NCI-H345 treated with DMSO at 0.1 percent for 48 hours (cell line): ENCODE measurements around the gene KCNV2.

Source experiments
- DNase-seq: peaks from one replicate; lab custom pipeline; 2025; ENCODE audit not compliant: unreplicated experiment; lab: John Stamatoyannopoulos, UW

KCNV2 gene

DNA sequence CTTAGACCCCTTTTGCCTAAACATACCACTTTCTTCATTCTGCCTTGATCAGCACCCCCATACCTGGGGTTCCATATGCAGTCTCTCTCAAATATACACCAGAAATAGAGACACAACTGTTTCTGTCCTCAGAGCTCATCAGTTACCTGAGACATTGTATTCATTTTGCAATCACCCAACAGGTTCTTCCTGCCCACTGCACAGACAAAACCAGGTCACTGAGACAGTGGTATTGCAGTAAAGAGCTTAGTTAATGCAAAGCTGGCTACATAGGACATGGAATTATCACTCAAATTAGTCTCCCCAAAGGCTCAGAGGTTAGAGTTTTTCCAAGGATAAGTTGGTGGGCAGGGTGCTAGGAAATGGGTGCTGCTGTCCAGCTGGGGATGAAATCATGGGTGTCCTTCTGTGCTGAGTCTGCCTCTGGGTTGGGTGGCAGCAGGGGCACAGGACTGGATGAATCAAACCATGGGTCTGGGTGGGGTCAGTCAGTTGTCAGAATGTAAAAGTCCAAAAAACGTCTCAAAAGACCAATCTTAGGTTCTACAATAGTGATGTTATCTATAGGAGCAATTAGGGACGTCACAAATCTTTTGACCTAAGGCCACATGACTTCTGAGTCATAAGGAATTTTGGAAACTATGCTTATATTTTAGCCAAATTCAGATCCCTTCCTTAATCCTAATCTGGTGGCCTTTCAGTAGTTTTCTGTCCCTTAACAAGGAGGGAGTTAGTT lies 41.0 kb downstream of the KCNV2 start:
- no peak for DNase-seq

DNA sequence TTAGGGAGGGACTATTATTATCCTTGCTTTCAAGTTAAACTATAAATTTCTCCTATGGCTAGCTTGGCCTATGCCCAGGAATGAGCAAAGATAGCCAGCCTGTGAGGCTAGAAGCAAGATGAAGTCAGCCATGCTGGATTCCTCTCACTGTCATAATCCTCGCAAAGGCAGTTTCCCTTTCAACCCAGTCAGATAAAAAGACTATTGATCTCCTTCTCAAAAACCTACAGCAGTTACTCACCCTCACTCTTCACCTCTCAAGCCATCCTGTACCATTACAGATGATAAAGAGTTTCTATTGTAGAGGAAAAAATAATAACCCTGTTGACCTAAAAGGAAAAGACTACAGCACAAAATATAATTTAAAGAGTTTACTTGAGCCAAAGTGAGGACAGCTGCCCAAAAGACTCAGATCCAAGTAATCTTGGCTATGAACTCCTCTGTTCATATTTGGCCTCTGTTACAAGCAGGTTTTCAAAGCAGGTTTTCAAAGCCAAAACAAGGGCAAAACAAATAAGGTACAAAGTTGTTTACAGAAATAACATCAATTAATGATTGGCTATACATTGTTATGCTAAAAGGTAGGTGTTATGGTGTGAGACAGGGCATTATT lies 41.7 kb downstream of the KCNV2 start:
- DNase-seq: no peak

DNA sequence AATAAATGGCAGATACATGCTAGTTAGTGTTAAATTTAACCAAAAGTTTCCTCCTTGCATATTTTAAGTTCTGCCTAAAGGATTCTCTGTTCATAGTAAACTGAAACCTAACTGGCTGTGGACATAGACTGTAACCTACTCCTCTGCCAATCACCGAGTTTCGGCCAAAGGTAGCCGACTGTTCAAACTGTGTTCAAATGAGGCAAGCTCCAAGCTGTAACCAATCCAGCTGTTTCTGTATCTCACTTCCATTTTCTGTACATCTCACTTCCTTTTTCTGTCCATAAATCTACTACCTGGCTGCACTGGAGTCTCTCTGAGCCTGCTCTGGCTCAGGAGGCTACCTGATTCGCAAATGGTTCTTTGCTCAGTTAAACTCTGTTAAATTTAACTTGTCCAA lies 44.1 kb downstream of the KCNV2 start:
- DNase-seq: no peak

DNA sequence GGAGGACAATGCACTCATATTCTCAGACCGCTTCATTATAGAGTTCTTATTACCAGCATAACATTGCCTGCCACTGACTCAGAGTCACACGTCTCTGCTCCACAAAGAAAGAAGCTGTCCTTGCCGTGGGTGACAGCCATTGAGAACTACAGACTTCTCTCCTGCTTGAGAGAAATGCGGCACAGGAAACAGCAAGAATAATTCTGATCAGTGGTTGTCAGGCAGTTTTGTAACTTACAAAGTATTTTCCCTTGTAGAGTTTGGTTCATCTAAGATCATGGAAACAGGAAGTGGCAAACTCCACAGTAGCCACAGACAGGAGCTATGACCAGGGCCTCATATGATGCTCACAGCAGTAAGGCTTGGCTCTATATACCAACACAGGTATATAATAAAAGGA lies 47.0 kb downstream of the KCNV2 start:
- DNase-seq: no peak

DNA sequence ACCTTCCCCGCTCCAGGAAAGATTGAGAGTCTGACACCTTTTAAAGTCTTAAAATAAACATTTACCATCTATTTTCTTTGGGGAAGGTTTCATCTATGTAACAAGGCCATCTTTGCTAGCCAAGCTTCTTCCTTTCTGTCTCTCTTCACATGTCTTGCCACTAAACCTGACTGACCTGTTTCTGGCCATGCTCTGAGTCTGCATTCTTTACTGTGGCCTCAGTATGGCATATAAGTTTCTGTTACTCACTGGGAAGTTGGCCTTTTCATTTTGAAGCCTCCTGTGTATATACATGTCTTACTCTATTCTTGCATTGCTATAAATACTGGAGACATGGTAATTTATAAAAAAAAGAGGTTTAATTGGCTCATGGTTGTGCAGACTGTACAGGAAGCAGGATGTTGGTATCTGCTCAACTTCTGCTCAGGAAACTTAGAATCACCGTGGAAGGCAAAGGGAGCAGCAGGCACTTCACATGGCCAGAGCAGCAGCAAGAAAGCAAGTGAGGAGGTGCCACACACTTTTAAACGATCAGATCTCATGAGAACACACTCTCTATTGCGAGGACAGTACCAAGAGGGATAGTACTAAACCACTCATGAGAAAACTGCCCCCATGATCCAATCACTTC lies 48.1 kb downstream of the KCNV2 start:
- no peak for DNase-seq

DNA sequence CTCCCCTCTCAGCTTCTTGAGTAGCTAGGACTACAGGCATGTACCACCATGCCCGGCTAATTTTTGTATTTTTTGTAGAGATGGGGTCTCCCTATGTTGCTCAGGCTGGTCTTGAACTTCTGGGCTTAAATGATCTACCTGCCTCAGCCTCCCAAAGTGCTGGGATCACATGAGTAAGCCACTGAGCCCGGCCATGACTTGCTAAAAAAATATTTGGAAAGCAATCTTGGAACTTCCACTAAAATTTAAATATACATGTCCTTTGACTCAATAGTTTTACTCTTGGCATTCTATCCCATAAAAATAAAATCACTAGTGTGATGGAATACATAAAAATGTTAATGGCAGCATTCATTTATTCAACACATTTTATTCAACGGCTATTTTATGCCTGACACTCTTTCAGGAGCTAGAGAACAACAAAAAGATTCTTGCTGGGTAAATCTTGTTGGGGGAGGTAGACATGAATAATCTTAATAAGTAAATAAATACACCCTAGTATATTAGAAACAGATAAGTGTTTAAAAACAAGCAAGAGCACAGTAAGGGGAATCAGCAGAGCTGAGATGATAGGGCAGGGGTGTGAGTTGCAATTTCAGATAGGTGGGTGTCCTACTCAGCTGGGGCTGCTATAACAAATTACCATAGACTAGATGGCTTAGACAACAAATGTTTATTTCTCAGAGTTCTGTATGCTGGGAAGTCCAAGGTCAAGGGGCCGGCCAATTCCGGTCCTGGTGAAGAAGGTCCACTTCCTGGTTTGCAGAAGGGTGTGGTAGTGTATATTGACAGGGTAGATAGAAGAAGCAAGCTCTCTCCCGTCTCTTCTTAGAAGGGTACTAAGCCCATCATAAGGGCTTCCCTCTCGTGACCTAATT lies 50.7 kb downstream of the KCNV2 start:
- DNase-seq: no peak

DNA sequence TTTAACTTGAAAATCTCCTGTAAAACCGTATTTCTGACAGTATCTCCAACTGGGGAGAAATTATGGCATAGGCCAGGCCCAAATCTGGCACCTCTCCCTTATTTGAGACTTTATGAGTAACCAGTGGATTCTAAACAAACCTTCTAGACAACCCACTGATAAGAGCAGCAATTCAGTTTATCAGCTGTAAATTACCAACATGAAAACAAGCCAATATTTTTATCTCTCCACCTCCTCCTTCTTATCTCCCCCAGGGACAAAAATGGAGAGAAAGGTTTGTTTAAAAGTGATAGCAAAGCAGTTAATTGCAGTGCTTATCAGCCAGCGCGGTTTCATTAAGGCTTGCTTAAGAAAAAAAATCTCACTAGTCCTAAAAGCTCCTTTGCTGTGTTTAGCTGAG lies 53.8 kb downstream of the KCNV2 start:
- no peak for DNase-seq

DNA sequence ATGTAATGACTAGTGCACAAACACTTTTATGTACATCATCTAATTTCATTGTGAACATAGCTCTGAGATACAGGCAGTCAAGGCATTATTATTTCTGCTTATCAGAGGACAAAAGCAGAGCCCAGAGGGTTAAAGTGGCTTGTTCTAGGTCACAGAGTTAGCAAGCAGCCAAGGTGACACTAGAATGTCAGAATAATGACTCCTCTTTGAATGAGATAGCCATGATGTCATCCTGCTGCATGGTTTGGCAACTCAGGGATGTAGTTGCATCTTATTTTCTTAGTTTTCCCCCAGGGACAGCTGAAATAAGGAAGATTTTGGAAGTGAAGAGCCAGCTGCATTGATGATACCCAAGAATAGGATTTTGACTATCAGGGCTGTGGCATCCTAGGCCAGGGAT lies 54.4 kb downstream of the KCNV2 start:
- DNase-seq: no peak

DNA sequence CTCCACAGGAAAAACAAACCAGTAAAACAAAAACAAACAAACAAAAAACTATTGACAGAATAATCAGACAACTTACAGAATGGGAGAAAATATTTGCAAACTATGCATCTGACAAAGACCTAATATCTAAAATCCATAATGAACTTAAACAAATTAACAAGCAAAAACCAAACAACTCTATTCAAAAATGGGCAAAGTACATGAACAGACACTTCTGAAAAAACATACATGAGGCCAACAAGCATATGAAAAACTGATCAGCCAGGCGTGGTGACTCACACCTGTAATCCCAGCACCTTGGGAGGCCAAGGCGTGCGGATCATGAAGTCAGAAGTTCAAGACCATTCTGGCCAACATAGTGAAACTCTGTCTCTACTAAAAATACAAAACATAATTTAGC lies 60.1 kb downstream of the KCNV2 start:
- DNase-seq: no peak

DNA sequence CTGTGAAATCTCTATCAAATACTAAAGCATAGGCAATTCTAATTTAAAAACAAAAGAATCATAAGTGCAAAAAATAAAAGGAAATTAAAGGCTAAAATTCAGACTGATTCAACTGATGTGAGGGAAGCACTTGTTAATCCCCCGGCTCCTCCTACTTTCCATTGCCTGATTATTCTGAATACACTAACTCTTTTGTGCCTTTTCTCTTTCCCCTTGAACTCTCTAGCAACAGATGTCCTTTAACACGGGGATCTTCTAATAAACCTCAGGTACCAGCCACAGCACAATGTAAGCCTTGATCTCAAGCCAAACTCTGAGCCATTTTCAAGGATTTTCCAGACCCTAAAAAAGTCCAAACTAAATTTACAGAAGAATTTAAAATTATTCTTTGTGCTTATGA lies 61.5 kb downstream of the KCNV2 start:
- DNase-seq: no peak
